GM21381 (cell line): ENCODE results near the gene HOXD12.

Source experiments
- ATAC-seq: cut with Tn5 transposase; IDR thresholded peaks from one replicate; pipeline ENCODE4 v1.9.1; 2021; ENCODE audit warnings: mild to moderate bottlenecking, moderate library complexity; ENCODE audit not compliant: unreplicated experiment

Gene HOXD12

DNA sequence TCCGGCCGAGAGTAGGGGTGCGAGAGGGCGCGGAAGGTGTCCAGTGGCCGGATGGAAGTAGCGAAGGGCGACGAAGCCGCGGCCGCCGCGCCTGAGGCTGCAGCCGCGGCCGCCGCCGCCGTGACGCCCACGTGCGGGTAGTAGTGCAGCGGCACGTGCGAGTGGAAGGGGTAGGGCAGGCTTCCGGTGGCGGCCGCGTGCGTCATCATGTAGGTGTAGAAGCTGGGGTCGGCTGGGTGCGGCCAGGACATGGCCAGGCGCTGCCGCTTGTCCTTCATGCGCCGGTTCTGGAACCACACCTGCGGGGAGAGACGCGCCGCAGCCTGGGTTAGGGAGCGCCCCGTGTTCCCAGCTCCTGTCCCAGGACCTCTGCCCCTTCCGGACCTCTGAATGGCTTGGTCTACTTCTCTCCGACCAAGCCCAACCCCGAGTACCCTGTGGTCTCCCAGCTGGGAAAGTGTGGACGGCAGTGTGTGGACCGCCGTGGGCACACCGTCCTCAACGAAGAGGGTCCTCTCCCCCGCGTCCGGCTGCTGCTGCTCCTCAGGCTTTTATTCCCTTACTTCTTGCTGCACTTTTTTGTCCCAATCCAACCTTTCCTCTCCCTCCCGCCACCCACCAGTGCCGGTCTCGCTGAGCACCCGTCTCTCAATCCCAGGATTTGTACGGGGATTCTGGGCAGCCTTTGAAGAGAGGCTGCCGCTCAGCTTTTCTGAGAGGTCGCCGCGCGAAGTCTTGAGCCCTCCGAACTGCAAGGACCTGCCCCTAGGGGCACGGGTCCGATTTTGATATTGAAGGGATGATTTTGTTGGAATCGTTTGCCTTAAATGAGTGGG lies 18.8 kb upstream of the HOXD12 start:
- ATAC-seq: no peak

DNA sequence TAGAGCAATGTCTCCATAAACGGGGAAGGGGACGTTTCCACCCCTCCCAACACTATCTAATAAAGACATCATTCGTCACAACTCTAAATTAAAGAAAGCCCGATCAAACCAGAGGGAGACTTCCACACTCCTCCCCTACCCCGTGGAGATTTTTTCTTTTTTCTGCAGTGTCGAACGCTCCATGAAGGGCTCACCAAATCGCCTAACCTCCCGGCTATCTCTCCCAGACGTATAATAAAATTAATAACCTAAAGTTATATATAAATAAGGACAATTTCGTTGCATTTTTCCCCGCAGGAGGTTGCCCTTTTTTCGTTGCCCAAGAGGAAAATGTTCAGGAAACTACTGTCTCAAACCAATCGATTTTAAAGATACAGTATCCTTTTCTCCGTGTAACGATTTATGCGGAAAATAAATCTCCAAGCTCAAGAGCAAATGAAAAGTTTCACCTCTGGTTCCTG lies 18.2 kb upstream of the HOXD12 start:
- ATAC-seq: no peak

DNA sequence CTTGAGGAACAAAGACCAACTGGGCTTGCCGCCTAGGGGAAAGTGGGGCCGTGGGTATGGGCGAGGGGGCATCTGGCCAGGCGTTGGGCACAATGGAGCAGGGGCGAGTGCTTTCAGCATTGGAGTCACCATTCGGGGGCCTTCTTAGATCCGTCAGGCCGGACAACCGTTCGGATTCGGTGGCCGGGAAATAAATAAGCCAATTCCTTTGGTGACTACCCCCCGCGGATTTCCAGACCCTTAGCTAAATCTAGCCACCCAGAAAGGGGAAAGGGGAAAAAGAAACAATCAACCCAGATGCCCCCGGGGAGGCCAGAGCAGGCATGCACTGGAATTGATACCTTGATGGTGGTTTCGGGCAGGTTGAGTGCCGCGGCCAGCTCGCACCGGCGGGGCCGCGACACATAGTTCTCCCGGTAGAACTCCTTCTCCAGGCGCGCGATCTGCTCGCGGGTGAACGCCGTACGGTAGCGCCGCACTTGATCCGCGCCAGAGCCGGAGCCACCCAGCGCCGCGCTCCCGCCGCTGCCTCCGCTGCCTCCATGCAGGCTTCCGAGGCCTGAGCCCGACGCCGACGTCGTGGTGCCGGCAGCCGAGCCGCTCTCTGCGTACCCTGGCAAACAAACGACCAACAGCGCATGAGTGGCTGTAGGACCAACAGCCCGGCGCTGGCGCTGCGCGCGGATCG lies 17.6 kb upstream of the HOXD12 start:
- no peak for ATAC-seq

DNA sequence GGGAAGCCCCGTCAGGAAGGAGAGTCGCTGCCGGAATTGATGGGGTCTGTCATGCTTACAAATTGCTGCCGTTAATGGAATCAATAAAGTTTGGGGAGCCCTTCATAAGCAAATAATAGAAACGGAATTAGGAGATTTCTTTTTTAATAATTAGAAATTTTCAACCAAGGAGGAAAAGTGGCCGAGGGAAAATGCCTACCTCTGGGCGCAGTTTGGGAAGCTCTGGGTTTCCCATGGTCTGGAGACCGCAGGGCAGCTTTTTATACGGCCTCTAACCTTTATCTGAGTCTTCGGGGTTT lies 17.1 kb upstream of the HOXD12 start:
- no peak for ATAC-seq

DNA sequence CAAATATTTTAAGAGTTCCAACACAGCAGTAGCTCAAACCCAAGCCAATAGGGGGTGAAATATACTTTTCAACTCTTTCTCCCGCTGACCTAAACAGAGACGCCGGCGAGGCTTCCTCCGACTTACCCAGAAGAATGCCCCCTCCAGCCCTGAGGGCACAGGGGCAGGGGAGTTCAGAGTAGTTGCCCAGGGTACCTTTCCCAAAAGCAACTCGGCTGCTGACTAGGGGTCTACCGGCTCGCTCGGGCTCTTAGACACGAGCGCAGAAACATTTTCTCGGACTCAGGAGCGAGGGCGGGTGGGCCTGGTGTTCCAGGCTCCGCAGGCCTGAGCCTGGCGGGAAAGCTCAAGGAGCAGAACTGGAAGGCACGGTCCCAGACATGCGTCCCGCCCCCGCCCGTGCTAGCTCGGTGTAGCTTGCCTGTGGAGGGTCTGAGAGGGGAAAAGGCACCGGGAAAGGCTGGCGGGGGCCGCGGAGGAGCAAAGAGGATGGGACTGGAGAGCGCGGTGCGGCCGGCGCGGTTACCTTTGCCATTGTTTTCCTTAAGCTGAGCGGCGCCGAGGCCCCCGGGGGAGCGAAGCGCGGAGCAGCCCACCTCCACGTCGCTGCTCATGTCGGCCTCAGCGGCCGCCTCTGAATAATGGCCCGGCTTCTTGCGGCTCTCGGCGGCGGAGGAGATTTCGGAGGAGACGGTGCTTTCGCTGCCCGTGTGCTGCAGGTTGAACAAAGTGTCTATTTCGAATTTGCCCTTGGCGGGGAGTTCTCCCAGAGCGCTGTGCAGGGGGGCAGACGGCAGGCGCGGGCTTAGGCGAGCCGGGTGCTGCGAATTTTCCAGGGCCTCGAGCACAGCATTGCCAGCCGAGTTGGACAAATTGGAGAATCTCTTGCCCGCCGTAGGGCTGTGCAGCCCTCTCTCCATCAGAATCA lies 16.5 kb upstream of the HOXD12 start:
- ATAC-seq: no peak

DNA sequence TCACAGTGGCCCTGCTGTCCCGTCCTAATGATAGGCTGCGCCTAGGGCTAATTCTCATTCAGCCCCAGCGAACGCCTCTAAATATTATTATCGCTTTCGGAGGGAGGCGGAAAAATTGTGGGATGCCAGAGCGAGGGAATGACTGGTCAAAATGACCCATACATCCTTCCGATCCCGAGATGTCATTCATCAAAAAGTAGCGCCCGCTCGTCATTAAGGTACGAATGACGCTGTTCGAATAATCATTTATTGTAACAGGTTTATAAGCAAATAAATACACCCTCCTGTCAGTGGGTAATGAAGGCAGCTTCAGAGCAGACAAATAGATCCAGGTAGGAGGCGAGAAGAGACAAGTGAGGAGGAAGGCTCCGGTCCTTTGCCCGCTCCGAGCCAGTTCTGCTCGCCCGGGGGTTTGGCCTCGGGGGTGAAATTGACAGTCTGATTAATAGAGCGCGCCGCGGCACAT lies 15.8 kb upstream of the HOXD12 start, which contains the start of gene EVX2:
TSS of gene EVX2 (minus strand) at position 167 of the 466 bp plus-strand sequence. CDS start 186 bp downstream, outside the sequence.
- no peak for ATAC-seq

DNA sequence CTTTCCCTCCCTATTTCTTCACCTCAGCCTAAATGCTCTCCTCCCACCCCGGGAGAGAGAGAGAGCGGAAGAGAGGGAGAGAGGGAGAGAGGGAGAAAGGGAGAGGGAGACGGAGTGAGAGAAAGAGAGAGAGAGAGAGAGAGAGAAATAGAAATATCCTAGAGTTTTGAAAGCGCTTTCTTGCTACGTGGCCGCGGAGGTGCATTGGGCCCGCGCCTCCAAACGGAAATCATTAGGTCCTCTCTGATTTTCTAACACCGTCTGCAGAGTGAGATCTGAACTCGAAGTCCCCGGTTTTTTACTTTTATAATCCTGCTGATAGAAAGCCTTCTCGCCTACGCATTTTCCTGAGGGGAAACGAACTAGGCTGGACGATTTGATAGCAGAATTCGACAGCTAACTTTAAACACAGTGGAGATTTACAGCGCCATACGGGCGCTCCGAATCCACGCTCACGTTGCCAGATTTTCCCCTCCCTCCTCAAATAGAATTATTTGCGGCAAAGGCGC lies 14.9 kb upstream of the HOXD12 start:
- ATAC-seq: no peak

DNA sequence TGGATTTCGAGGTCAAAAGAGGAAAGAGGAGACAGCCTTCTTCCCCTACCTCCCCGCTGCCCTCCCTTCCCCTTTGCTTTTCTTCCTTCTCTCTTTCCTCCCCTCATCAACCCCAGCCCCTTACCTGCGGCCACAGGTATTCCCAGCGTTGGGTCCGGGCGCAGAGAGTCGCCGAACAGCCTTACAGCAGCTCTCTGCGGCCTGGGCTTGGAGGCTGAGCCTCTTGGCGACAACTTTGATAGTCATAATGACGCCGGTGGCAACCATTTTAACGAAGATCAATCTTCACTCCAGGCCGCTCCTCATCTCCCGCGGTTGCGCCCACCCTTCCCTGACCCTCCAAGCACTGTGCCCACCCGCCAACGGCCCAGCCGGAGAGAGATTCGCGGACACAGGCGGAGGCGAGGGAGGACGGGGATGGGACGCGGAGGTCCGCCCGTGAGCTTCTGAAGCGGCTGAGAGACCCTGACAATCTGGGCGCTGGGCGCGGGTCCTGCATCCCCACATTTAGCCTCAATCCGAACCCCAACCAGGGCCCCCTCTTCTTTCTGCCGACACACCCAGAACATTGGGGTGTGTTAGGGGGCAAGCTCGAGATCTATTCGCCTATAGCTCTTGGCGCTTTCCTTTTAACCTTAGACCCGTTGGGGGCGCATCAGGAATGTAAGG lies 14.3 kb upstream of the HOXD12 start:
- ATAC-seq: no peak

DNA sequence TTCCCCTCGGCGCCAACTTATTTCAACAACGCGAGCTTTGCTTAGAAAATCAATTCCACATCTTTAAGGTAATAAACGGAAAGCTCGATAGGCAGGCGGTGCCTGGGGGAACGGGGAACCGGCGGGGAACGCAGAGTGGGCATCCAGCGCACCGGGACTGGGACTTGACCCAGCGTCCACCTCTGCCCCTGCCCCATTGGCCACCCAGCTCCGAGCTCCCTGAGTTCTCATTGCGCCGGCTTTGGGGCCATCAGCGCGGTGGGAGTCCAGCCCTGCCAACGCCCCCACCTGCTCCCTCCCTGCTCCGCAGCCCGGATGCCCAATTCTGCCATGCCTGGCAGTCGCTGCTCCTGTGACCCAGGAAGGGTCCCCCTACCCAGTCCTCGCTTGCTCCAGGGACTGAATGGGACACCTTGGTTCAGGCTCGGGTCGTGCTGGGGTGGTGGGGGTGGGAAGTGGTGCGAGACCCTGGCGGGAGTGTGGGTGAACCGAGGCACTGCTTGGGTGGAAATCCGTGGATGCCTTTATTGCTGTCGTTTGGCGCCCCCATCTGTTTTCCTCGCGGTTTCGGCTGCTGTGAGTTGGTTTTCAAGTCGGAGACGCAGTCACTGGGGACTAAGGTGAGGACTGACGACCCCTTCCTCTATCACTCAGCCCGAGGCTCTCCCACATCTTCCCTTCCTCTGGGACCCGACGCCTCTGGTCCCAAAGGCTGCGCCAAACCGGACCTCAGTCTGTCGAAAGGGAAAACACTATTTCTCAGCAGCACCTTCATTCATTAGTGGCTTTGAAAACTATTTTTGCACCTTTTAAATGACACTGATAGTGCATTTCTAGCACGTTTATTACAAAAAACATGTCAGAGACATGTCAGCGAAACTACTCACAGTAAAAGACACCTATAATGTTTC lies 13.5 kb upstream of the HOXD12 start:
- ATAC-seq: no peak

DNA sequence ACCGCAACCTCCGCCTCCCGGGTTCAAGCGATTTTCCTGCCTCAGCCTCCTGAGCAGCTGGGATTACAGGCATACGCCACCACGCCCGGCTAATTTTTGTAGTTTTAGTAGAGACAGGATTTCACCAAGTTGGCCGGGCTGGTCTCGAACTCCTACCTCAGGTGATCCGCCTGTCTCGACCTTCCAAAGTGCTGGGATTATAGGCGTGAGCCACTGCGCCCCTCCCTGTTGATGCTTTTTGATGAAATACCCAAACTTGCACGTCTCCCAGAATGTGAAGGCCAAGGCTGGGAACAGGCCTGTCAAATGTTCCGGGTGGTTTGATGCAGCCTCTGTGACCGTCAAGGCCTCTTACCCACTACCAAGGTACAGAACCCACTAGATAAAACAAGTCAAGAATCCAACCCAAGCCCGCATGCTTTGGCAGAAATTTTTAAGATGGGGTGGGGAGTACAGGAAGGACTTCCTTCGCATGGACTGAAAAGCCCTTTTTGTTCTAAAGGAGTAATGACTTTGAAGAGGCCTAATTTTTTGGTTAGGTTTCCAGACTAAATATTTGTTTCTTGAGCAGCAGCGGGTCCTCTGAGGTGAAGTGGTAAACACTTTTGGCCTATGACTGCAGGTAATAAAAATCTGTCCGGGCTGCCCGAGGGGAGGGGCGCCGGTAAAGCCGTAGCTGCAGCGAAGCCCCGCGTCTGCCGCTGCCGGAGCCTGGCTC lies 12.1 kb upstream of the HOXD12 start:
- ATAC-seq: no peak

DNA sequence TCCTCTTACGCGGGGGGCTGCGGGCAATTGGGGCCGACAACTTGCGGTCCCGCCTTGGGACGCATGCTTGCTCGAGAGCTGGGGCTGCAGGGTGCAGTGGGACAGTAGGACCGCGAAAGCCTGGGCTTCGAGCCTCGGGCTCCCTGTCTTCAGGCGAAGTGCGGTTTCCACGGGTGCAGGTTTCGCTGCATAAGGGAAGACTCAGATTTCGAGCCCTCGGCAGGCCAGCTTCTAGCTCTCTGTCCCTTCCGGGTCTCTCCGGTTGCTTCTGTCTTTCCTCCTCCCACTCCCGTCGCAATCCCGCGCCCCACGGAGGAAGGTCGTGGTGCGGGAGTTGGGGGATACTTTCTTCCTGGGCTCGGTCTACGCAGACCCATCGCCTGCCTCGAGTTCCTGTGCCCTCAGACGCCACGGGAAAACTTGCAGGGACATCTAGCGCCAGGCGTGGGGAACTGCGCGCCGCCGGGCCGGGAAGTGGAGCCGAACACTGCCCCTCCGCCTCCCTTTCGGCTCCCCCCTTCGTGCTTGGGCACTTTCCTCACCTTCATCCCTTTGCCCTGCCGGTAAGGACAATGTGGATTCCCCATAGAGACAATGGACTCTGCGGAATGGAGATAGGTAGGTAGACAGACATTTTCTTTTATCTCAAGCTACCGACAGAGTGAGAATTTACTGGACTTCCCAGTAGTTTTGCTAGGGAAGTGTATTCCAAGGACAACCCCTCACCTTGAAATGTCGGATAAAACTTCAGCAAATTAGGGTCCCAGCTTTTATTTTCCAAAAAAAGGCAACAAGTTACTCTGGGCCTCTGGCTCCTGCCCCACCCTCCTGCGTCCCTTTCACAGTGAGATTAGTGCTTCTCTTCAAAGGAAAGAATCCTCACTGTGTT lies 11.3 kb upstream of the HOXD12 start:
- no peak for ATAC-seq

DNA sequence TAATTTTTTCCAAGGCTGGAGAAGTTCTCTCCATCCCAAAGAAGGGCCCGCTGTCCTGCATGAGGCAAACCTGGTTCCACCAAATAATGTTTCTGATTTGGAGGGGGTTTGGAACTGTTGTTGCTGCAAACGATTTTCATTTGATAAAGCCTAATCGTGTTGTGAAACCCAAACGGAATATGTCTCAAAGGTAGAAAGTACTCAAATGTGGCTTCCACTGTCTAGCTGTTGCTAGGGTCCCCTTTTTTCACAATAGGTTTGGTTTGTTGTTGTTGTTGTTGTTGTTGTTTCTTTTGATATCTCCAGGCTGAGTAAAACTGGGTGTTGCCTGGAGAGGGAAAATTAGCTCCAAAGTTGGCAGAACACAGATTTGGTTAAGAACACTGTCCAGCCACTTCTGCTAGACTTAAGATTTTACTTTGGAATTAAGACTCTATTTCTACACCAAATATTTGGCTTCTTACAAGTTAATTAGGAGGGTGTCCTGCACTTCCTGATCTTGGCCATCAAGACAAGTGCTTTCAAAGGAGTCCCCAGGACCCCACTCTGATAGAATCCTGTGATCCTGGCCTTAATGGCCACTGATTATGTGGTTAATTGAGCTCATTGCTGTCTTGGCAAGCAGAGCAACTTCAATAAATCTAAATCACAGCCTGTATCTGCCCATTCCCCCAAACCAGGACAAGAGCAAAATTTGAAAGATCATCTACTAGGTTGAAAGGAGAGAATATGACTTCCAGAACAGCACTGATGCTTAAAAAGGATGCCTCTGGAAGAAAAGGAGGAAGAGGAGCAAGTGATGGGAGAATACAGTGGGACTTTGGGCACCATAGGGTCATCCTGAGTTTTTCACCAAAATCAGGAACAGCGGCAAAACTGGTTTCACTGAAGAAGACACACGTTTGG lies 10.4 kb upstream of the HOXD12 start:
- no peak for ATAC-seq

DNA sequence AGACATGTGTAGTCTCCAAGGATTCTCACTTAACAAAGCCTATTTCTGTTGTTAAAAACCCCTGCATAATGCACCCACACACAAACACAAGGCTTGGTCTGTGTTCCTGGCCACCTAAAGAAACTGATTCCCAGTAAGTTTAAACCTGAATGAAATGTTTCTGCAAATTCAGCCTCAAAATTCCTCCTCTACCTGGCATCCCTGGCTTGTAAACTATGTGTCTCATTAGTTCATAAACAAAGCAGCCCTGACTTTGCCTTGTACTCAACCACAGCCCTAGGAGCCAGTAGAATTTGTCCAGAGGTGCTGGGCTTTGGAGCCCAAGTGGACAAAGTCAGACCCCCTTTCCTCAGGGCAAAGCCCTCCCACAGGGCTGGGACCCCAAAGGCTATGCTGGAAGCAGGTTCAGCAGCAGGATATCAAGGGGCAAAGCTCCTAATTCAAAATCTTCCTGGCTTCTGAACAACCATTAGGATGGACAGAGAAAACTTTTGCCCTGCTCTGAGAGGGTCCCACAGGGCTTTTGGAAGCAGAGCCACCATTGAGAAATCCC lies 9.7 kb upstream of the HOXD12 start:
- no peak for ATAC-seq

DNA sequence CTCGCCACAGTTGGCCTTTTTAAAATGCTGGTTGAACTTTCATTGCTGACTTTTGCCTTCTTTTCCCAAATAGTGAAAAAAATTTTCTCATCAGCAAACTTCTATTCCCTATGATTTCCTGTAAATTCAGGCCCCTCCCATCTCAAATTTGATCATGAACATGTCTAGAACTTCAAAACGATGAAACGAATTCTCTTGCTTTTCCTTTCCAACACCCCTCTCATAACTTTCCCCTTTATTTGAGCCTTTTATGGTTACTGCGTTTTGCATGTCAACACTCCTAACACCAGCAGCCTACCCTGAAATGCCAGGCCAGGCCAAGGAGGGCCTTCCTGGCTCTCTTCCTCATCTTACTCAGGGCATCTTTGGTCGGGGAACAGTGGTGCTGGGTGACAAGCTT lies 8.7 kb upstream of the HOXD12 start:
- no peak for ATAC-seq

DNA sequence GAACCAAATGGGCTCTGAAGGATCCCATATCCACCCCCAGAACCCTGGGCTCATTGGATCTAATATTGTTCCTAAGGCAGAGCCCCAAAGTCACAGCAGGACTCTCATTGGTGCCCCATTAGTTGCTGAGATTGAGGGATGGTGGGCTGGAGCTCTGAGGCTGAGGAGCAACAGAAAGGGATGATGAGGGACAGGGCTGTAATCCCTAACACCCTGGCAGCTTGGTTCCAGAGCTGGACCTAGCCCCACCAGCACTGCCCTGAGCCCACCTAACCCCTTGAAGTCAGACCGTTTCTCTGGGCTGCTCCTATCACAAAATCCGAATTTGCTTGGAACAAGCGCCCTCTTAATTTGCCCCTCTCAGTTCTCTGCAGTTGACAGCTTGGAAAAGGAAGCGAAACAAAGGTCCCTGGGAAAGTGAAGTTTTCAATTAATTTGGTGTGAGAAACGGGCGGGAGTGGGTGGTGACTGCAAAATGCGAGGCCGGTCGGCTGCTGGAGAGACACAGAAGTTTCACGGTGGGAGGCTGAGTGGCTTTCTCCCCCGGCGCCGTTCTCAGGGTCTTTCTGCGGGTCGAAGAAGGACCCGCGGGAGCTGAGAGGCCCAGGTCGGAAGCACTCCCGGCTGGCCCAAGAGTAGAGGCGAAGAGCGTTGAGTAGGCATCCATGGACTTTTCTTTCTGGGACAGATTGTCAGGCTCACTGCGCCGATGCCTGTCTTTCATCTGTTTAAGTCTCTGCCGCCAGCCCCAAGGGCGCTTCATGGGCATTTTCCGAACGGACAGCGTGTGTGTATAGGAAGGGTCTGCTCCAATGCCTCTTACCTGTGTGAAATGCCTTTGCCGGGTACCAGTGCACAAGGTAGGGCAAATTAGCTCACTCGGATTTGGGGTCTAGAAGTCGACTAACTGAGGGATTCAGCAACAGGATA lies 8.0 kb upstream of the HOXD12 start:
- ATAC-seq: no peak
